Omental fat pad (tissue), 4 donors: Measurements from ENCODE around the gene PAFAH2. TPM values are rescaled to one million over a fixed set of nuclear protein-coding genes. Genes with fewer than 3 reads are reported as not detected.

Experiments
- ATAC-seq: fragments of 150-250 bp; one replicate; pipeline ENCODE4 v1.9.1; 2016; ENCODE audit warnings: mild to moderate bottlenecking, moderate library complexity; ENCODE audit not compliant: low FRiP score
- DNase-seq: peaks from one replicate; pipeline ENCODE4 v3.0.0-alpha.2; 2019; ENCODE audit warnings: low spot score
- CTCF ChIP-seq, 3 donors: fragments of 450-650 bp; IDR thresholded peaks; one replicate each; pipeline ENCODE4 v1.5.1; 2016 to 2017; ENCODE audit warnings: antibody characterized with exemption in 3 of 3, mild to moderate bottlenecking in 3 of 3, moderate library complexity in 2 of 3
- total RNA-seq, 4 donors: library from RNA; depleted of rRNA; stranded (reverse); fragments of >200 nt; gene quantifications; one replicate each; pipeline ENCODE4 v1.1.0, GENCODE V29; 2016

PAFAH2 gene
- total RNA-seq, 4 donors from 2014 or later: 5.3 to 9.8 (median 8.2) TPM

- DNase-seq: no peak
- TF ChIP-seq CTCF (IDR thresholded peaks at IDR 0.05): no peak
- no peak for ATAC-seq
Observed at GRCh38 chr1:25918615-25919014, 79.2 kb downstream of the PAFAH2 start.

GRCh38 chr1:25917996-25918395, 79.9 kb downstream of the PAFAH2 start:
- TF ChIP-seq CTCF (IDR thresholded peaks at IDR 0.05): no peak
- ATAC-seq (no peak), DNase-seq (no peak)

- ATAC-seq: no peak
- no peak for DNase-seq
- no peak for TF ChIP-seq CTCF (IDR thresholded peaks at IDR 0.05)
Observed at GRCh38 chr1:25916460-25916859, 81.4 kb downstream of the PAFAH2 start.

- no peak for DNase-seq
- ATAC-seq: no peak
- no peak for TF ChIP-seq CTCF (IDR thresholded peaks at IDR 0.05)
Observed at GRCh38 chr1:25914074-25914995, 83.5 kb downstream of the PAFAH2 start.

GRCh38 chr1:25913206-25913605, 84.7 kb downstream of the PAFAH2 start:
- no peak for TF ChIP-seq CTCF (IDR thresholded peaks at IDR 0.05)
- no peak for DNase-seq
- ATAC-seq: no peak

GRCh38 chr1:25912076-25912831, 85.6 kb downstream of the PAFAH2 start:
- DNase-seq (no peak), ATAC-seq (no peak)
- no peak for TF ChIP-seq CTCF (IDR thresholded peaks at IDR 0.05)
